Medulla oblongata (tissue), 1 donor: ENCODE measurements around the gene MARK3.
A peak's percentile ranks its signal among the peaks of the same experiment; 100 is the strongest.

ENCODE experiments used
- DNase-seq: peaks from one replicate; pipeline ENCODE4 v3.0.0-alpha.2; 2015; ENCODE audit errors: extremely low spot score

Gene MARK3

GRCh38 chr14:103395244-103395643 is 10.0 kb downstream of the MARK3 start:
- DNase-seq, result no peak

- no peak for DNase-seq
Measured at GRCh38 chr14:103396463-103396862, 11.2 kb downstream of the MARK3 start.

GRCh38 chr14:103398427-103399195 is 13.4 kb downstream of the MARK3 start:
- DNase-seq, result no peak

- no peak for DNase-seq
Measured at GRCh38 chr14:103400537-103400936, 15.3 kb downstream of the MARK3 start.

- DNase-seq, result no peak
Measured at GRCh38 chr14:103401223-103402214, 16.3 kb downstream of the MARK3 start.

- DNase-seq, result no peak
Measured at GRCh38 chr14:103402695-103403094, 17.5 kb downstream of the MARK3 start.

GRCh38 chr14:103404032-103404918 is 19.1 kb downstream of the MARK3 start:
- no peak for DNase-seq

- DNase-seq, result no peak
Measured at GRCh38 chr14:103404920-103405319, 19.7 kb downstream of the MARK3 start.

- no peak for DNase-seq
Measured at GRCh38 chr14:103408491-103409155, 23.4 kb downstream of the MARK3 start.

- peak; percentile 69 for DNase-seq
Measured at GRCh38 chr14:103416916-103417315, 31.7 kb downstream of the MARK3 start.

- no peak for DNase-seq
Measured at GRCh38 chr14:103418481-103418818, 33.2 kb downstream of the MARK3 start.

- no peak for DNase-seq
Measured at GRCh38 chr14:103421556-103421955, 36.3 kb downstream of the MARK3 start.

GRCh38 chr14:103423050-103423461 is 37.8 kb downstream of the MARK3 start:
- no peak for DNase-seq

GRCh38 chr14:103427485-103428443 is 42.5 kb downstream of the MARK3 start:
- no peak for DNase-seq

- no peak for DNase-seq
Measured at GRCh38 chr14:103428723-103429556, 43.7 kb downstream of the MARK3 start.

- no peak for DNase-seq
Measured at GRCh38 chr14:103430358-103430757, 45.1 kb downstream of the MARK3 start.

- no peak for DNase-seq
Measured at GRCh38 chr14:103432627-103433026, 47.4 kb downstream of the MARK3 start.

GRCh38 chr14:103433916-103434563 is 48.8 kb downstream of the MARK3 start:
- DNase-seq, result no peak
